Upper lobe of left lung (tissue), 6 donors: ENCODE data around the gene SNX33. TPM values are rescaled to one million over a fixed set of nuclear protein-coding genes. Genes with fewer than 3 reads are reported as not detected.
"Not testable (repeated sequence)": the region's sequence is repeated elsewhere in the genome, so short reads cannot be mapped to it uniquely, and the experiment has no call there.

Experiments used
- ATAC-seq, 2 donors: fragments of 200-7000 bp; cut with Tn5 transposase; one replicate each; pipeline ENCODE4 v1.9.1; 2022; ENCODE audit warnings: mild to moderate bottlenecking in 2 of 2, moderate library complexity in 2 of 2; ENCODE audit not compliant: low FRiP score in 2 of 2
- DNase-seq, 2 donors: peaks; one replicate each; pipeline ENCODE4 v3.0.0-alpha.2; 2019 to 2020
- H3K27ac ChIP-seq, 4 donors: fragments of 200-600 bp; sonication (generic); one replicate each; pipeline ENCODE4 v1.5.1; 2016 to 2019
- H3K27me3 ChIP-seq, 4 donors: fragments of 200-600 bp; sonication (generic); one replicate each; pipeline ENCODE4 v1.5.1; 2017 to 2019
- H3K36me3 ChIP-seq, 4 donors: fragments of 200-600 bp; sonication (generic); one replicate each; pipeline ENCODE4 v1.5.1; 2016 to 2019
- H3K4me1 ChIP-seq, 4 donors: fragments of 200-600 bp; sonication (generic); one replicate each; pipeline ENCODE4 v1.5.1; 2018 to 2019
- H3K4me3 ChIP-seq, 4 donors: fragments of 200-600 bp; sonication (generic); one replicate each; pipeline ENCODE4 v1.5.1; 2017 to 2019; ENCODE audit warnings: mild to moderate bottlenecking in 2 of 4, moderate library complexity in 1 of 4
- H3K9me3 ChIP-seq, 4 donors: fragments of 200-600 bp; sonication (generic); one replicate each; pipeline ENCODE4 v1.5.1; 2018 to 2019
- CTCF ChIP-seq, 6 experiments: fragments of 450-650 bp in 4 of 6; fragments of 200-600 bp in 2 of 6; sonication (generic) in 2 of 6; IDR thresholded peaks; one replicate each; pipeline ENCODE4 v1.5.1; 2016 to 2019; ENCODE audit warnings: antibody characterized with exemption in 6 of 6
- EP300 ChIP-seq, 4 donors: sonication (generic); formaldehyde crosslinking; IDR thresholded peaks; one replicate each; pipeline ENCODE4 v1.5.1; 2017; ENCODE audit warnings: antibody characterized with exemption in 4 of 4, control low read depth in 2 of 4
- POLR2A ChIP-seq, 4 donors: fragments of 450-650 bp; IDR thresholded peaks; one replicate each; pipeline ENCODE4 v1.5.1; 2016 to 2017; ENCODE audit warnings: antibody characterized with exemption in 4 of 4, mild to moderate bottlenecking in 2 of 4
- POLR2AphosphoS5 ChIP-seq, 2 donors: sonication (generic); formaldehyde crosslinking; IDR thresholded peaks; one replicate each; pipeline ENCODE4 v1.5.1; 2017; ENCODE audit warnings: antibody characterized with exemption in 2 of 2
- WGBS, 2 donors: methylation state at CpG; one replicate each; pipeline ENCODE4 v1.1.5; 2017 to 2018; 5-methylcytosine and 5-hydroxymethylcytosine counted together
- total RNA-seq, 6 donors: library from RNA; depleted of rRNA in 4 of 6; stranded (reverse); fragments of >200 nt in 4 of 6; gene quantifications; one replicate each; pipeline versions ENCODE4 v1.1.0 to v1.2.1, GENCODE V29; 2016 to 2021
- donor health status: DM: no; HTN: no; CAD: no; lungs with moderate emphysema.
- donor health status: DM: no; HTN: yes; CAD: no; lungs with severe emphysema.

SNX33 gene
- total RNA-seq, 6 donors from 2014 or later: 26.7 to 46.1 (median 31.7) TPM

- DNase-seq (peak in 1 of 2 donors; percentile 42), ATAC-seq (no peak)
- Histone ChIP-seq H3K27me3 (no peaks in the 10 kb centered on the region), H3K27ac (no peak overlapping the region), H3K36me3 (peaks cover 0 to 3% (median 0%) of the 10 kb centered on the region in 4 donors), H3K9me3 (no peaks in the 10 kb centered on the region), H3K4me1 (peaks cover 6 to 14% (median 8%) of the 10 kb centered on the region in 4 donors), H3K4me3 (no peak overlapping the region)
- TF ChIP-seq POLR2AphosphoS5 (IDR thresholded peaks at IDR 0.05): no peak
- no peak for TF ChIP-seq EP300 (IDR thresholded peaks at IDR 0.05)
- no peak for TF ChIP-seq POLR2A (IDR thresholded peaks at IDR 0.05)
- no peak for TF ChIP-seq CTCF (IDR thresholded peaks at IDR 0.05)
- 87 to 91% methylated on average over 3 to 10 of the region's 10 CpGs for WGBS, 2 donors
Measured at GRCh38 chr15:75684648-75685047, 36.9 kb downstream of the SNX33 start.

GRCh38 chr15:75685195-75685594, 37.5 kb downstream of the SNX33 start:
- Histone ChIP-seq H3K4me3 (no peak overlapping the region), H3K9me3 (no peaks in the 10 kb centered on the region), H3K36me3 (peaks cover 0 to 3% (median 0%) of the 10 kb centered on the region in 4 donors), H3K27me3 (no peaks in the 10 kb centered on the region), H3K4me1 (peaks cover 6 to 14% (median 8%) of the 10 kb centered on the region in 4 donors), H3K27ac (no peak overlapping the region)
- DNase-seq (peak in 1 of 2 donors; percentile 49), ATAC-seq (no peak)
- WGBS, 2 donors: 85 to 100% methylated on average over 1 to 11 of the region's 12 CpGs
- no peak for TF ChIP-seq POLR2A (IDR thresholded peaks at IDR 0.05)
- TF ChIP-seq POLR2AphosphoS5 (IDR thresholded peaks at IDR 0.05): no peak
- no peak for TF ChIP-seq CTCF (IDR thresholded peaks at IDR 0.05)
- no peak for TF ChIP-seq EP300 (IDR thresholded peaks at IDR 0.05)

GRCh38 chr15:75686212-75686642, 38.5 kb downstream of the SNX33 start:
- WGBS, 2 donors: 17 to 31% methylated on average over 9 to 14 of the region's 14 CpGs
- TF ChIP-seq CTCF (IDR thresholded peaks at IDR 0.05): peak; percentile 66 to 92 (median 90)

GRCh38 chr15:75687486-75688277, 40.0 kb downstream of the SNX33 start:
- peaks cover 0 to 3% (median 0%) of the 10 kb centered on the region in 4 donors for H3K36me3 ChIP-seq
- 91 to 100% methylated on average over 5 to 44 of the region's 44 CpGs for WGBS, 2 donors
- DNase-seq (peak in 1 of 2 donors; percentile 80), ATAC-seq (peak in 1 of 2 donors; percentile 1)
- no peak for TF ChIP-seq POLR2AphosphoS5 (IDR thresholded peaks at IDR 0.05)
- TF ChIP-seq EP300 (IDR thresholded peaks at IDR 0.05): no peak
- TF ChIP-seq CTCF (IDR thresholded peaks at IDR 0.05): no peak
- no peak for TF ChIP-seq POLR2A (IDR thresholded peaks at IDR 0.05)
- H3K27ac ChIP-seq: no peak overlapping the region
- H3K27me3 ChIP-seq: no peaks in the 10 kb centered on the region
- no peaks in the 10 kb centered on the region for H3K9me3 ChIP-seq
- H3K4me3 ChIP-seq: no peak overlapping the region
- H3K4me1 ChIP-seq: peaks cover 6 to 14% (median 8%) of the 10 kb centered on the region in 4 donors

More at GRCh38 chr15:75686212-75686642, 38.5 kb downstream of the SNX33 start:
- H3K9me3 ChIP-seq, H3K4me3 ChIP-seq, H3K27me3 ChIP-seq, H3K36me3 ChIP-seq, H3K27ac ChIP-seq: not testable (repeated sequence)
- H3K4me1 ChIP-seq: peaks cover 6 to 14% (median 8%) of the 10 kb centered on the region in 4 donors
- peak; percentile 79 to 93 for DNase-seq
- peak; percentile 87 to 89 for ATAC-seq

- H3K27ac ChIP-seq: no peak overlapping the region
- WGBS, 2 donors: 85 to 91% methylated on average over 7 of the region's 7 CpGs
- peaks cover 6 to 15% (median 8%) of the 10 kb centered on the region in 4 donors for H3K4me1 ChIP-seq
- no peak overlapping the region for H3K4me3 ChIP-seq
- TF ChIP-seq EP300 (IDR thresholded peaks at IDR 0.05) (no peak), CTCF (IDR thresholded peaks at IDR 0.05) (no peak), POLR2A (IDR thresholded peaks at IDR 0.05) (no peak), POLR2AphosphoS5 (IDR thresholded peaks at IDR 0.05) (no peak)
- no peaks in the 10 kb centered on the region for H3K27me3 ChIP-seq
- peaks cover 0 to 3% (median 0%) of the 10 kb centered on the region in 4 donors for H3K36me3 ChIP-seq
- DNase-seq (no peak), ATAC-seq (no peak)
- no peaks in the 10 kb centered on the region for H3K9me3 ChIP-seq
Measured at GRCh38 chr15:75688278-75688557, 40.5 kb downstream of the SNX33 start.
